Activated CD4-positive, alpha-beta T cell treated with anti-CD3 and anti-CD28 coated beads for 36 hours (primary cell): Measurements from ENCODE around the gene RPL7A. TPM values are rescaled to one million over a fixed set of nuclear protein-coding genes. Genes with fewer than 3 reads are reported as not detected.

ENCODE experiments used
- ATAC-seq: fragments of 200-7000 bp; cut with Tn5 transposase; one replicate; pipeline ENCODE4 v1.10.0; 2021; ENCODE audit warnings: mild to moderate bottlenecking, moderate library complexity
- CTCF ChIA-PET: fragments of 350-600 bp; sonication (Branson Sonifier 250); formaldehyde crosslinking; loops from one replicate; lab custom pipeline; 2021; ENCODE audit warnings: antibody characterized with exemption; lab: Charles Lee
- POLR2A ChIA-PET: fragments of 350-600 bp; sonication (Branson Sonifier 250); formaldehyde crosslinking; loops from one replicate; lab custom pipeline; 2021; ENCODE audit warnings: antibody characterized with exemption, inconsistent platforms; lab: Charles Lee
- DNase-seq: peaks from one replicate; pipeline ENCODE4 v3.0.0-alpha.2; 2020
- H3K27ac Mint-ChIP-seq: one replicate; pipeline ENCODE4 v1.8.0; 2021; ENCODE audit warnings: mixed read lengths
- H3K27me3 Mint-ChIP-seq: one replicate; pipeline ENCODE4 v1.8.0; 2021; ENCODE audit warnings: mixed read lengths
- H3K36me3 Mint-ChIP-seq: one replicate; pipeline ENCODE4 v1.8.0; 2021; ENCODE audit warnings: low read depth, mixed read lengths
- H3K4me1 Mint-ChIP-seq: one replicate; pipeline ENCODE4 v1.8.0; 2021; ENCODE audit warnings: mixed read lengths
- H3K4me3 Mint-ChIP-seq: one replicate; pipeline ENCODE4 v1.8.0; 2021; ENCODE audit warnings: mild to moderate bottlenecking, moderate library complexity, mixed read lengths
- H3K9me3 Mint-ChIP-seq: one replicate; pipeline ENCODE4 v1.8.0; 2021; ENCODE audit warnings: low read depth, mixed read lengths
- intact Hi-C, 2 experiments: fragments of 100-400 bp; cut with DNase I in 1 of 2; cut with micrococcal nuclease in 1 of 2; formaldehyde crosslinking; loops; one replicate each; pipeline versions ENCODE4 v1.14.2 to v1.15.1; 2022 to 2024; cut with DNase I, micrococcal nuclease
- total RNA-seq, 2 experiments: library from RNA; stranded (reverse); gene quantifications; one replicate each; pipeline ENCODE4 v1.2.3, GENCODE V29; 2021

The RPL7A gene
- total RNA-seq, 2 experiments from 2014 or later: 3,179 to 3,246 TPM

GRCh38 chr9:133356391-133357091 is 8.5 kb downstream of the RPL7A start, which contains the start of the genes SURF1 and SURF2:
Gene SURF1, minus strand, starts transcription at chr9:133356487. Its CDS starts 34 bp downstream, at chr9:133356453.
Gene SURF2, plus strand, starts transcription at chr9:133356550. Its CDS starts 43 bp downstream, at chr9:133356593.
- ATAC-seq: peak; percentile 84
- H3K27me3 Mint-ChIP-seq: no peaks in the 10 kb centered on the region
- H3K9me3 Mint-ChIP-seq: no peaks in the 10 kb centered on the region
- peaks cover 40% of the 10 kb centered on the region for H3K36me3 Mint-ChIP-seq
- intact Hi-C loops: loop anchor here (1.0 to 10.0 kb wide), 9 partner anchors 8 to 708 kb away; partner anchors contain the start of genes MED22 (in 2 of the 2), RPL7A (in 2 of the 2), BRD3 (in 1 of the 2) and CACFD1 (in 1 of the 2)
- POLR2A ChIA-PET: interaction anchor here (0.6 to 13.3 kb wide), 3 partner anchors 9 to 58 kb away, joined by 3 to 287 read pairs (median 12); partner anchors contain the start of genes MED22 and RPL7A
- peak within 1 kb of the TSS; percentile 85 for H3K27ac Mint-ChIP-seq
- peak within 1 kb of the TSS; percentile 91 for H3K4me3 Mint-ChIP-seq
- H3K4me1 Mint-ChIP-seq: peaks cover 52% of the 10 kb centered on the region
- peak; percentile 96 for DNase-seq
- CTCF ChIA-PET: interaction anchor here (0.6 to 5.4 kb wide), 4 partner anchors 9 to 170 kb away, joined by 3 to 44 read pairs (median 4); partner anchors contain the start of genes MED22 and RPL7A

- CTCF ChIA-PET: interaction anchor here (0.6 to 5.4 kb wide), 3 partner anchors 15 to 1401 kb away, joined by 3 to 44 read pairs (median 3); no protein-coding TSS in a partner anchor
- intact Hi-C loops: loop anchor here (2.0 to 10.0 kb wide), 3 partner anchors 45 to 707 kb away; partner anchors contain the start of genes BRD3 (in 1 of the 2) and REXO4 (in 1 of the 2)
- H3K4me1 Mint-ChIP-seq: peaks cover 59% of the 10 kb centered on the region
Observed at GRCh38 chr9:133357656-133358055, 9.6 kb downstream of the RPL7A start.

GRCh38 chr9:133359399-133360175 is 11.6 kb downstream of the RPL7A start:
- H3K4me1 Mint-ChIP-seq: peaks cover 58% of the 10 kb centered on the region
- H3K27ac Mint-ChIP-seq: peak overlapping the region; percentile 66
- intact Hi-C loops: loop anchor here (1.0 to 10.0 kb wide), 3 partner anchors 43 to 705 kb away; partner anchors contain the start of gene BRD3 (in 1 of the 2)
- POLR2A ChIA-PET: interaction anchor here (0.7 to 2.5 kb wide), 2 partner anchors 12 kb away, joined by 4 to 32 read pairs; partner anchors contain the start of genes MED22 and RPL7A
- CTCF ChIA-PET: interaction anchor here (0.9 kb wide), 1 partner anchor 12 kb away, joined by 3 read pairs; no protein-coding TSS in a partner anchor
- ATAC-seq (peak; percentile 27), DNase-seq (peak; percentile 67)
- H3K27me3 Mint-ChIP-seq: no peaks in the 10 kb centered on the region
- no peaks in the 10 kb centered on the region for H3K9me3 Mint-ChIP-seq
- H3K36me3 Mint-ChIP-seq: peaks cover 52% of the 10 kb centered on the region
- H3K4me3 Mint-ChIP-seq: peak overlapping the region; percentile 2

More at GRCh38 chr9:133357656-133358055, 9.6 kb downstream of the RPL7A start:
- no peaks in the 10 kb centered on the region for H3K9me3 Mint-ChIP-seq
- DNase-seq (no peak), ATAC-seq (no peak)
- POLR2A ChIA-PET: interaction anchor here (1.4 to 13.3 kb wide), 2 partner anchors 10 to 13 kb away, joined by 12 to 287 read pairs; partner anchors contain the start of genes MED22 and RPL7A
- peaks cover 38% of the 10 kb centered on the region for H3K36me3 Mint-ChIP-seq
- H3K27ac Mint-ChIP-seq: peak overlapping the region; percentile 59
- H3K27me3 Mint-ChIP-seq: no peaks in the 10 kb centered on the region
- H3K4me3 Mint-ChIP-seq: peak overlapping the region; percentile 91

GRCh38 chr9:133360400-133361393 is 12.7 kb downstream of the RPL7A start:
- Mint-ChIP-seq H3K9me3 (no peaks in the 10 kb centered on the region), H3K36me3 (peaks cover 63% of the 10 kb centered on the region), H3K4me1 (peaks cover 51% of the 10 kb centered on the region), H3K27me3 (no peaks in the 10 kb centered on the region), H3K4me3 (no peak overlapping the region), H3K27ac (peak overlapping the region; percentile 74)
- no peak for DNase-seq
- no peak for ATAC-seq
- intact Hi-C loops: no loop called here
- ChIA-PET POLR2A (interaction anchor here (2.5 kb wide), 1 partner anchor 10 kb away, joined by 32 read pairs; no protein-coding TSS in a partner anchor), CTCF (interaction anchor here (0.9 to 1.0 kb wide), 2 partner anchors 10 kb away, joined by 3 to 6 read pairs; no protein-coding TSS in a partner anchor)

- peak overlapping the region; percentile 74 for H3K27ac Mint-ChIP-seq
- intact Hi-C loops: no loop called here
- no peak overlapping the region for H3K4me3 Mint-ChIP-seq
- no peaks in the 10 kb centered on the region for H3K27me3 Mint-ChIP-seq
- H3K4me1 Mint-ChIP-seq: peaks cover 54% of the 10 kb centered on the region
- H3K9me3 Mint-ChIP-seq: no peaks in the 10 kb centered on the region
- ATAC-seq (no peak), DNase-seq (no peak)
- peaks cover 72% of the 10 kb centered on the region for H3K36me3 Mint-ChIP-seq
- POLR2A ChIA-PET: interaction anchor here (2.3 to 2.5 kb wide), 2 partner anchors 10 to 11 kb away, joined by 6 to 32 read pairs; no protein-coding TSS in a partner anchor
- CTCF ChIA-PET: interaction anchor here (1.0 to 1.3 kb wide), 2 partner anchors 9 to 15 kb away, joined by 3 to 6 read pairs; no protein-coding TSS in a partner anchor
Observed at GRCh38 chr9:133361507-133362092, 13.6 kb downstream of the RPL7A start.

- POLR2A ChIA-PET: interaction anchor here (1.1 to 2.3 kb wide), 2 partner anchors 10 to 12 kb away, joined by 6 to 8 read pairs; no protein-coding TSS in a partner anchor
- ATAC-seq (no peak), DNase-seq (no peak)
- CTCF ChIA-PET: interaction anchor here (1.3 to 1.8 kb wide), 2 partner anchors 10 to 16 kb away, joined by 3 to 4 read pairs; no protein-coding TSS in a partner anchor
- Mint-ChIP-seq H3K36me3 (peaks cover 79% of the 10 kb centered on the region), H3K4me1 (peaks cover 52% of the 10 kb centered on the region), H3K27ac (peak overlapping the region; percentile 16), H3K9me3 (no peaks in the 10 kb centered on the region), H3K27me3 (no peaks in the 10 kb centered on the region), H3K4me3 (no peak overlapping the region)
- intact Hi-C loops: no loop called here
Observed at GRCh38 chr9:133362359-133363044, 14.5 kb downstream of the RPL7A start.

- Mint-ChIP-seq H3K4me1 (peaks cover 51% of the 10 kb centered on the region), H3K4me3 (no peak overlapping the region), H3K9me3 (no peaks in the 10 kb centered on the region), H3K27me3 (no peaks in the 10 kb centered on the region), H3K36me3 (peaks cover 96% of the 10 kb centered on the region), H3K27ac (no peak overlapping the region)
- POLR2A ChIA-PET: interaction anchor here (0.5 to 9.9 kb wide), 2 partner anchors 14 to 777 kb away, joined by 7 to 287 read pairs; partner anchors contain the start of genes MED22, RPL7A, SURF1 and SURF2
- CTCF ChIA-PET: interaction anchor here (1.1 to 1.3 kb wide), 2 partner anchors 8 to 36 kb away, joined by 4 to 5 read pairs; no protein-coding TSS in a partner anchor
- intact Hi-C loops: no loop called here
- no peak for DNase-seq
- no peak for ATAC-seq
Observed at GRCh38 chr9:133366435-133366834, 18.4 kb downstream of the RPL7A start.

GRCh38 chr9:133367221-133367620 is 19.2 kb downstream of the RPL7A start:
- DNase-seq: no peak
- intact Hi-C loops: no loop called here
- Mint-ChIP-seq H3K4me1 (peaks cover 52% of the 10 kb centered on the region), H3K36me3 (peaks cover 95% of the 10 kb centered on the region), H3K27ac (no peak overlapping the region), H3K9me3 (no peaks in the 10 kb centered on the region), H3K27me3 (no peaks in the 10 kb centered on the region), H3K4me3 (no peak overlapping the region)
- POLR2A ChIA-PET: interaction anchor here (0.5 to 9.9 kb wide), 2 partner anchors 15 to 776 kb away, joined by 7 to 287 read pairs; partner anchors contain the start of genes MED22, RPL7A, SURF1 and SURF2
- CTCF ChIA-PET: interaction anchor here (1.3 kb wide), 1 partner anchor 37 kb away, joined by 5 read pairs; no protein-coding TSS in a partner anchor
- no peak for ATAC-seq

GRCh38 chr9:133367778-133368177 is 19.8 kb downstream of the RPL7A start:
- intact Hi-C loops: no loop called here
- DNase-seq (no peak), ATAC-seq (no peak)
- H3K9me3 Mint-ChIP-seq: no peaks in the 10 kb centered on the region
- POLR2A ChIA-PET: interaction anchor here (9.9 kb wide), 1 partner anchor 16 kb away, joined by 287 read pairs; the partner anchor contains the start of genes MED22, RPL7A, SURF1 and SURF2
- H3K4me1 Mint-ChIP-seq: peaks cover 55% of the 10 kb centered on the region
- CTCF ChIA-PET: no interaction called here
- H3K27ac Mint-ChIP-seq: no peak overlapping the region
- H3K4me3 Mint-ChIP-seq: no peak overlapping the region
- no peaks in the 10 kb centered on the region for H3K27me3 Mint-ChIP-seq
- H3K36me3 Mint-ChIP-seq: peaks cover 96% of the 10 kb centered on the region
